ENCODE results near the gene ACO1.
"Not testable (repeated sequence)": the region's sequence is repeated elsewhere in the genome, so short reads cannot be mapped to it uniquely, and the experiment has no call there.

Gene ACO1

GRCh38 chr9:32347571-32347970 is 36.9 kb upstream of the ACO1 start:
- DNase-seq (ENCODE audit: low read depth) = no peak
- no peak overlapping the region for H3K4me3 ChIP-seq (ENCODE audit: control insufficient read depth, low read depth, low read length)
- no peak for TF ChIP-seq CTCF (IDR thresholded peaks at IDR 0.05; ENCODE audit: control insufficient read depth, insufficient read depth, low read depth, low read length, missing control alignments)

- no peak overlapping the region for H3K4me3 ChIP-seq (ENCODE audit: control insufficient read depth, low read depth, low read length)
- DNase-seq (ENCODE audit: low read depth) = no peak
- no peak for TF ChIP-seq CTCF (IDR thresholded peaks at IDR 0.05; ENCODE audit: control insufficient read depth, insufficient read depth, low read depth, low read length, missing control alignments)
Measured at GRCh38 chr9:32348106-32348695, 36.2 kb upstream of the ACO1 start.

- no peak overlapping the region for H3K4me3 ChIP-seq (ENCODE audit: control insufficient read depth, low read depth, low read length)
- TF ChIP-seq CTCF (IDR thresholded peaks at IDR 0.05; ENCODE audit: control insufficient read depth, insufficient read depth, low read depth, low read length, missing control alignments) = no peak
- DNase-seq (ENCODE audit: low read depth) = no peak
Measured at GRCh38 chr9:32349013-32349412, 35.4 kb upstream of the ACO1 start.

GRCh38 chr9:32350682-32351081 is 33.8 kb upstream of the ACO1 start:
- no peak for DNase-seq (ENCODE audit: low read depth)
- H3K4me3 ChIP-seq (ENCODE audit: control insufficient read depth, low read depth, low read length) = no peak overlapping the region
- TF ChIP-seq CTCF (IDR thresholded peaks at IDR 0.05; ENCODE audit: control insufficient read depth, insufficient read depth, low read depth, low read length, missing control alignments) = peak; percentile 19

GRCh38 chr9:32351845-32352244 is 32.6 kb upstream of the ACO1 start:
- TF ChIP-seq CTCF (IDR thresholded peaks at IDR 0.05; ENCODE audit: control insufficient read depth, insufficient read depth, low read depth, low read length, missing control alignments) = peak; percentile 21
- no peak overlapping the region for H3K4me3 ChIP-seq (ENCODE audit: control insufficient read depth, low read depth, low read length)
- DNase-seq (ENCODE audit: low read depth) = no peak

- not testable (repeated sequence) for H3K4me3 ChIP-seq (ENCODE audit: control insufficient read depth, low read depth, low read length); DNase-seq (ENCODE audit: low read depth)
Measured at GRCh38 chr9:32353476-32353875, 31.0 kb upstream of the ACO1 start.

- no peak for TF ChIP-seq CTCF (IDR thresholded peaks at IDR 0.05; ENCODE audit: control insufficient read depth, insufficient read depth, low read depth, low read length, missing control alignments)
- DNase-seq (ENCODE audit: low read depth) = no peak
Measured at GRCh38 chr9:32359452-32359851, 25.0 kb upstream of the ACO1 start.

More at GRCh38 chr9:32359452-32359851, 25.0 kb upstream of the ACO1 start:
- no peak overlapping the region for H3K4me3 ChIP-seq (ENCODE audit: control insufficient read depth, low read depth, low read length)
